ENCODE results near the gene PDK4. TPM values are rescaled to one million over a fixed set of nuclear protein-coding genes. Genes with fewer than 3 reads are reported as not detected.

PDK4 gene
- total and polyA plus RNA-seq, 2 donors (not counting 1 experiment from before 2014, with no cell fraction given), result 0.20 to 2.8 TPM

- TF ChIP-seq CTCF (conservative IDR thresholded peaks at IDR 0.05 in 1 of 2, IDR thresholded peaks at IDR 0.05 in 1 of 2; ENCODE audit: low read depth in 1 of 2, low read length in 2 of 2), result peak in 1 of 2 donors; percentile 30
- TF ChIP-seq EZH2 (IDR thresholded peaks at IDR 0.05; ENCODE audit: low read length, missing control alignments), result no peak
- Histone ChIP-seq H3K79me2 (ENCODE audit: control insufficient read depth, insufficient read depth, low read length) (no peaks in the 10 kb centered on the region), H3K27me3 (ENCODE audit: control insufficient read depth, insufficient read depth, low read length) (no peaks in the 10 kb centered on the region), H3K4me3 (replicated peaks in 1 of 4; ENCODE audit: control extremely low read depth in 1 of 4, insufficient read depth in 1 of 4, low read depth in 3 of 4, low read length in 4 of 4) (no peak overlapping the region), H3K4me1 (ENCODE audit: control insufficient read depth, extremely low read depth, insufficient read depth, low read length) (no peaks in the 10 kb centered on the region), H3K27ac (ENCODE audit: insufficient read depth, low read length) (no peak overlapping the region), H3K4me2 (ENCODE audit: extremely low read depth, insufficient read depth, low read length) (no peak overlapping the region), H3K9me3 (ENCODE audit: control insufficient read depth, insufficient read depth, low read depth, low read length) (no peaks in the 10 kb centered on the region), H3K36me3 (ENCODE audit: control insufficient read depth, insufficient read depth, low read length) (no peaks in the 10 kb centered on the region), H3K9ac (ENCODE audit: insufficient read depth, low read length) (no peak overlapping the region), H4K20me1 (ENCODE audit: control insufficient read depth, extremely low read depth, insufficient read depth, low read length) (no peaks in the 10 kb centered on the region), H2AFZ (ENCODE audit: low read length) (no peak overlapping the region)
- DNase-seq (ENCODE audit: low read depth in 2 of 2), result peak in 1 of 2 donors; percentile 93
Observed at GRCh38 chr7:95628831-95629439, 32.6 kb upstream of the PDK4 start.

GRCh38 chr7:95623788-95624187 lies 27.5 kb upstream of the PDK4 start:
- no peaks in the 10 kb centered on the region for H3K4me1 ChIP-seq (ENCODE audit: control insufficient read depth, extremely low read depth, insufficient read depth, low read length)
- DNase-seq (ENCODE audit: low read depth in 2 of 2), result no peak
- H3K9ac ChIP-seq (ENCODE audit: insufficient read depth, low read length), result no peak overlapping the region
- H3K36me3 ChIP-seq (ENCODE audit: control insufficient read depth, insufficient read depth, low read length), result no peaks in the 10 kb centered on the region
- H4K20me1 ChIP-seq (ENCODE audit: control insufficient read depth, extremely low read depth, insufficient read depth, low read length), result no peaks in the 10 kb centered on the region
- no peaks in the 10 kb centered on the region for H3K79me2 ChIP-seq (ENCODE audit: control insufficient read depth, insufficient read depth, low read length)
- no peak overlapping the region for H3K27ac ChIP-seq (ENCODE audit: insufficient read depth, low read length)
- H2AFZ ChIP-seq (ENCODE audit: low read length), result no peak overlapping the region
- H3K9me3 ChIP-seq (ENCODE audit: control insufficient read depth, insufficient read depth, low read depth, low read length), result no peaks in the 10 kb centered on the region
- no peak overlapping the region for H3K4me2 ChIP-seq (ENCODE audit: extremely low read depth, insufficient read depth, low read length)
- TF ChIP-seq CTCF (conservative IDR thresholded peaks at IDR 0.05 in 1 of 2, IDR thresholded peaks at IDR 0.05 in 1 of 2; ENCODE audit: low read depth in 1 of 2, low read length in 2 of 2) (no peak), EZH2 (IDR thresholded peaks at IDR 0.05; ENCODE audit: low read length, missing control alignments) (no peak)
- H3K4me3 ChIP-seq (replicated peaks in 1 of 4; ENCODE audit: control extremely low read depth in 1 of 4, insufficient read depth in 1 of 4, low read depth in 3 of 4, low read length in 4 of 4), result no peak overlapping the region
- H3K27me3 ChIP-seq (ENCODE audit: control insufficient read depth, insufficient read depth, low read length), result no peaks in the 10 kb centered on the region

- no peaks in the 10 kb centered on the region for H4K20me1 ChIP-seq (ENCODE audit: control insufficient read depth, extremely low read depth, insufficient read depth, low read length)
- no peaks in the 10 kb centered on the region for H3K36me3 ChIP-seq (ENCODE audit: control insufficient read depth, insufficient read depth, low read length)
- H3K4me3 ChIP-seq (replicated peaks in 1 of 4; ENCODE audit: control extremely low read depth in 1 of 4, insufficient read depth in 1 of 4, low read depth in 3 of 4, low read length in 4 of 4), result no peak overlapping the region
- no peak overlapping the region for H3K27ac ChIP-seq (ENCODE audit: insufficient read depth, low read length)
- H2AFZ ChIP-seq (ENCODE audit: low read length), result no peak overlapping the region
- no peak for TF ChIP-seq EZH2 (IDR thresholded peaks at IDR 0.05; ENCODE audit: low read length, missing control alignments)
- H3K9ac ChIP-seq (ENCODE audit: insufficient read depth, low read length), result no peak overlapping the region
- no peak overlapping the region for H3K4me2 ChIP-seq (ENCODE audit: extremely low read depth, insufficient read depth, low read length)
- no peaks in the 10 kb centered on the region for H3K9me3 ChIP-seq (ENCODE audit: control insufficient read depth, insufficient read depth, low read depth, low read length)
- H3K27me3 ChIP-seq (ENCODE audit: control insufficient read depth, insufficient read depth, low read length), result no peaks in the 10 kb centered on the region
- H3K4me1 ChIP-seq (ENCODE audit: control insufficient read depth, extremely low read depth, insufficient read depth, low read length), result no peaks in the 10 kb centered on the region
- H3K79me2 ChIP-seq (ENCODE audit: control insufficient read depth, insufficient read depth, low read length), result no peaks in the 10 kb centered on the region
- no peak for DNase-seq (ENCODE audit: low read depth in 2 of 2)
Observed at GRCh38 chr7:95622859-95623258, 26.5 kb upstream of the PDK4 start.

All from fibroblast of lung (primary cell).